DMS 273 (cell line): ENCODE data around the gene TMEM114.

Source experiments
- DNase-seq: peaks from one replicate; lab custom pipeline; 2025; ENCODE audit not compliant: unreplicated experiment; lab: John Stamatoyannopoulos, UW

Gene TMEM114

DNA sequence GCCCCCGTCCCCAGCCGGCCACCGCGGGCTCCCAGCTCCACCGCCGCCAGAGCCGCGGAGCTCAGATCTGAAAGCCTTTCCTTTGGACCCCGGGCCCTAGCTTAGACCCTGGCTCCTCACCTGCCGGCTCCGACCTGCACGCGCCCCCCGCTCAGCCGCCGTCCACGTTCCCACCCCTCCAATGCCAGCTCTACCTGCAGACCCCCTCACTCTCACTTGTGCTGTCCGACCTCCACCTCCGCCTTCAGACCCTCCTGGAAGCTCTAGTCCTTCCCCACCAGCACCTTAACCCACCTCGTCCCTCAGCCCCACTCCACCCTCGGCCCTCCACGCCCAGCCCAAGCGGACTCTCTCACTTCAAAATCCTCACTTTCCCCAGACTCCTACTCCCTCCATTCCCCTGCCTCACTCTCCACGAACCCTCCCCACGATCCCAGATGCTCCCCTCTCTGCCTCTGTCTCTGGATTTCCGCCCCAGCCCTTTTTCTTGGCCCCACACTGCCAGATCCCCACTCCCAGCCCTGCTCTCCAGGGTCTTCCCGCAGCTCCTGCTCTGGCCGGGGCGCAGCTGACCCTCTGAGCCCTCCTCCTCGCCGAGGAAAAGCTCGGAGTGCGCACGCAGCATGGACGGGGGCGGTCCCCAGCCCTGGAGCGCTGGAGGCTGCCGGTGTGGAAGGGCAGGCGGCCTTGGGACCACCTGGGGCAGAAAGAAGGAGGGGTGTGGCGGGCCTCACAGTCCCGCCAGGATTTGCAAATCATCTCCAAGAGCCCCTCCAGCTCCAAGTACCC, at the start of gene TMEM114:
TSS of gene TMEM114 (minus strand) at position 612 of the 789 bp plus-strand sequence. CDS start 673 bp downstream, outside the sequence.
- no peak for DNase-seq

DNA sequence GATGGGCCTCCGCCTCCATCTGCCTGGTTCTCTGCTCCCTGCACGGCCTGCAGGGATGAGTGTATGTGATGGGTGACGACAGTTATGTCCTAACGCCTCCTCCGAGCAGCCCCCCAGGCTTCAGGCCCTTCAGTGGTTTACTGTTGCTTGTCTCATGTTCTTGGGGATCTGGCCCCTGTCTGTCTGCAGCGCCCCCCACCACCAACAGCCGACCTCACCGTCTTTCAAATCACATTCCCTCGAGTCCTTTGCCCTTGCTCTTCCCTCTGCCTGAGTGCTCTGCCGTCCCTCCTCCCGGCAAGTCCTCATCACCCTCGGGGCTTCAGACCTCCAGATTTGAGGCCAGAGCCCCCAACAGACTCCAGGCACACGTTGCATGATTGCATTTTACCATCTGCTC, 49.4 kb upstream of the TMEM114 start:
- DNase-seq, result no peak

DNA sequence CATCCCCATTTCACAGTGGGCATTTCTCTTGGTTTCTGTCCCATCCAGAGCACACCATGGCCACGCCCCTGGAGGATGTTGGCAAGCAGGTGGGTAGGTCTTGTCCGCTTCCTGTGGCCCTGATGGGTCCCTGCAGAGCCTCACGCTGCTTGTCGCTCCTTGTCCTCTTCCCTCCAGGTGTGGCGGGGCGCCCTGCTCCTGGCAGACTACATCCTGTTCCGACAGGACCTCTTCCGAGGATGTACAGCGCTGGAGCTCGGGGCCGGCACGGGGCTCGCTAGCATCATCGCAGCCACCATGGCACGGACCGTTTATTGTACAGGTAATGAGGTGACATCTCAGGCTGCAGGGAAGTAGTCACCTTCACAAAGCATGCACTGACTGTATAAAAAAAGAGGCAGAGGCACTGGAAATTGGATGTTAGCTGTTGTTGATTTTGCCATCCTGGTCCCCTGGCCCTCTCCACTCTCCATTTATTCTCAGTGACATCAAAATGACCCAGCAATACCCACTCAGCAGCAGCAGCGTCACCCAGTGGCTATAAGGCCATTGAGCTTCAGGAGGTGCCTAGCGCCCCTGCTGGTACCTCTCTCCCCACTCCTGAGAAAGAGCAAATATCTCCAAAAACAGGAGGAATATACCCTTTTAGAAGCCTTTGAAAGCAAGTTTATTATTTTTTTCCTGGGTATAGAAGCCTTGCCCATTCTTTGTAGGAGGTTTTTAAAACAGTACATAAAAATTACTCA, 44.9 kb upstream of the TMEM114 start:
- DNase-seq, result peak; percentile 10

DNA sequence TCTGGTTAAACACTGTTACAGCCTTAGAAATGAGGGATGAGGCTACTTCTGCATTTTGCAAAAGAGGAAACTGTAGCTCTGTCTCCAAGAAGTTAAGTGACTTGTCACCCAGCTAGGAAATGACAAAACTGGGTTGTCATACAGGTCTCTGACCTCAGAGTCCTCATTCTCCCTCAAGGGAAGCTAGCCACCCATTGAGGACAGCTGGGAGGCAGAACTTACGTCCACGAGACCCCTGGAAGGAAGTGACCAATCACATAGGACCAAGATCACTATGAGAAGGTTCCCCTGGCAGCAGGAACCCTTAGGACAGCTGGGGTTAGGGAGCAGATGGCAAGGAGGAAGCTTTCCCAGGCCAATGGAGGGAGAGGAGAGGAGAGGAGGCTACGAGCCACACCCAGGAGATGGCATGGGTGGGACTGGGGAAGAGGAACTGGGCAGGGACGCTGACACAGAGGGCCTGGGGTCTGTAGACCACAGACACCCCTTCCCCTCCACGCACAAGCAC, 42.4 kb upstream of the TMEM114 start:
- no peak for DNase-seq

DNA sequence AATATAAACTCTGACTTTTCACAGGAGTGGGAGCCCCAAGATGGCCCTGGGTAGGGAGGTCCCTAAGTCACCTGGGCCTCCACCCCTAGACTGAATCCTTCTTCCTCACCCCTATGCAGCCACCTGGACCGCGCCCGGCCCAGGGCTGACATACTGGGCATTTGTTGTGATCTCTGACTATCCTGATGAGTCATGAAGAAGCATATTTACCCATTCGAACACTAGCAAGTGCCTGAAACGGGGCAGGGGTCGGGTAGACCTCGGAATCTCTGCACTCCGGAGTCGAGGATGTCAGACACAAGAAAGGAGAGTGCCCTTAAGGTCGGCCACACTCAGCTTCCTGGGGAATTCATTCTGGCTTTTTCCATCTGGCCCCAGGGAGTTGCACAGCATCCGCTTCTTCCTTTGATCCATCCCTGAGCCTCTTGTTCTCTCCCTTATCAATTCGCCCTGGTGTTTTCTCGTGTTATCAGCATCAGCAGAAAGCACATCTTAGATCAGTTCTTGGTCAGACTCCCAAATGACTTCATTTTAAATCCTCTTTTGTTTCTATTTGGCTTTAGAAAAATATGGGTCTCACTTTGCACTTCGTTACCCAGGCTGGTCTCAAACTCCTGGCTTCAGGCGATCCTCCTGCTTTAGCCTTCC, 41.6 kb upstream of the TMEM114 start:
- DNase-seq, result no peak

DNA sequence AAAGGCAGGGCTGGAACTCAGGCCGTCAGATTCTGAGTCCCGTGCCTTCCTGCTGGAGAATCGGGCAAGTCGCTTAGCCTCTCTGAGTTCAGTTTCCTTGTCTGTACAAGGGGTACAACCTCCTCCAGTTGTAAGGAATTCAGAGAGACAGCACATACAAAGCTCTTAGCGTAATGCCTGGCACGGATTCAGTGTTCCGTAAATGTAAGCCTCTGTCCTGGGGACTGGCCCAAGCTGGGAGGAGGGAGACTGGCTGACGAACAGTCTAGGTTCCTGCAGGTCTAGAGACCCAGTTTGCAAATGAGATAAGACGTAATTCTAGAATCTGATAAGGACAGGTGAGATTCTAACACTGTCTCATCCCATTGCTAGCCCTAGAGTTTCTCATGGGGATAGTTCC, 41.1 kb upstream of the TMEM114 start:
- no peak for DNase-seq

DNA sequence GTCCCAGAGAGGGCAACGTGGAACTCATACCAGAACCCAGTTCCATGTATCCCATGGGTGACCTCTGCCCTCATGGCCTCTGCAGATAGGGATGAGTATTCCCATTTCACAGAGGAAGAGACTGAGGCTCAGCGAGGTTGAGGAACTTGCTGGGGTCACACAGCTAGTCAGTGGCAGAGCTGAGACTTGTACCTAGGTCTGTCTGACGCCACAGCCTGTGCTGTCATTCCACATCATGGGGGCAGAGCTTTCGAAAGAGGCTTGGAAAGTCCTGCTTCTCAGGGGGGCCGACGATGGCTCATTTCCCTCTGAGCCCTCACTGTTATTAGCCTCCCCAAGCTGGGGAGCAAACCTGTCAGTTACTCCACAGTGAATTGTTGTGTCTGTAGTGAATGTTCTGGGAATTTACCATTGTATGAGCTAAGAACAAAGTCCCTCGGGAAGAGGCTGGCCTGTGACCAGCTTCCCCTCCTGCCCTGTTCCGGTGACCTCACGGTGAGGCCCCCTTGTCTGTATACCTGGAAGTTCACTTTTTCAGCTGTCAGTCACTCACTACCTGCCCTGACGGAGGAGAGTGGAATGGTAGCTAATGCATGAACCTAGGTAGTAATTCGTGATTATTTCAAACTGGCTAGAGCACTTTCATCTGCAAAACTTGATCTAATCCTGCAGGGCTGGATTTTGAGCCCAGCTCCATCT, 40.1 kb upstream of the TMEM114 start:
- DNase-seq, result no peak

DNA sequence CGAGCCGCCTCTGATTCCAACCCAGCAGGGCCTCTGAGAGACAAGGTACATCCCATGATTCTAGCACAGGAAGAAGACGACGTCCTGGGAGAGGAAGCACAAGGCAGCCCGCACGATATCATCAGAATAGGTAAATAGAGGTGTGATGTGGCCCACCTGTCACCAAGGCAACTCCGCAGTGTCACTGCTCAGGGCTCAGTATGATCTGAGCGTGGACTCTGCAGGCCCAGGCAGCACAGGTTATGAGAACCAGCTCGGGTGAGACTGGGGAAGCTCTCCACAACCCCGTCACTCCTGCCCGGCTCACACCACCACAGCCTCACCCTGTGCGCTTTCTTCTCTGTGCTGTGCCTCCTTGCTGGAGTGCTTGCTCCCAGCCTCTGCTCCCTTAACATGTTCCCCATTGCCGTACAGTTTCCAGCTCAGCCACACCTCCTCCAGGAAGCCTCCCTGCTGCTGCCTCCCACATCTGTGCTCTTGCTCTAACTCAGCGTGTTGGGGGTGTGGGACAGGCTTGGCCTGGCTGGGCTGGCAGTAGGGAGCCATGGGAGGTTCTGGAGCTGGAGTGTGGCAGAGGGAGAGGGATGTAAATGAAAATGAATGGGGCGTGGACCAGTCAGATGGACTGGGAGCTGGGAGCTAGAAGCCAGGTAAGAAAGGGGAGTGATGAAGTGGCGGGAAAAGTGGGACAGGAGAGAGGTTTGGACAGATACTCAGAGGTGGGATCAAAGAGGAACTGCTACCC, 38.8 kb upstream of the TMEM114 start:
- DNase-seq, result no peak

DNA sequence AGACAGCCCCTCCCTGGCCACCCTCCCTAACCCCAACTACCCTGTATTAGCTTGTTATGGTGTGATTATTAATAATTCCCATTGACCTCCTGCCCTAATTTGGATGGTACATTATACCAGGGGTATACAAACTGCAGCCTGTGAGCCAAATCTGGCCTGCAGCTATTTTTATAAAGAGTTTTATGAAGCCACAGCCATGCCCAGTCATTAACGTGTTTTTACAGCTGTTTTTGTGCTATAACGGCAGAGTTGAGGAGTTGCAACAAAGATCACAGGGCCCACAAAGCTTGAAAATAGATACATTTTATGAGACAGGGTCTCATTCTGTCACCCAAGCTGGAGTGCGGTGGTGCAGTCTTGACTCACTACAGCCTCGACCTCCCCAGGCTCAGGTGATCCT, 37.1 kb upstream of the TMEM114 start:
- DNase-seq, result no peak

DNA sequence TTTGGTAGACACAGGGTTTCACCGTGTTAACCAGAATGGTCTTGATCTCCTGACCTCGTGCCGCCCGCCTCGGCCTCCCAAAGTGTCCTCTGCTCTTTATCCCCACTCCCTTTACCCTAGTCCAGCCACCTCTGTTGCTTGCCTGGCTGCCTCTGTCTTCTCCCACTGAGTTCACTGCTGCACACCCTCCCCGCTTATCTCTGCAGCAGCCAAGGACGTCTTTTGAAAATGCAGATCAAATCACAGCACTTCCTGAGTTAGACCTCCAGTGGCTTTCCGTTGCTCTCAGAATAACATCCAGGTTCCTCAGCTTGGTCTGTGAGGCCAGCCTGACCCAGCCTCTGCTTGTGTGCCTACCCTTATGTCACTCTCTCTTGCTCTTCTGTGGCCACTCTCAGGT, 36.6 kb upstream of the TMEM114 start:
- no peak for DNase-seq

DNA sequence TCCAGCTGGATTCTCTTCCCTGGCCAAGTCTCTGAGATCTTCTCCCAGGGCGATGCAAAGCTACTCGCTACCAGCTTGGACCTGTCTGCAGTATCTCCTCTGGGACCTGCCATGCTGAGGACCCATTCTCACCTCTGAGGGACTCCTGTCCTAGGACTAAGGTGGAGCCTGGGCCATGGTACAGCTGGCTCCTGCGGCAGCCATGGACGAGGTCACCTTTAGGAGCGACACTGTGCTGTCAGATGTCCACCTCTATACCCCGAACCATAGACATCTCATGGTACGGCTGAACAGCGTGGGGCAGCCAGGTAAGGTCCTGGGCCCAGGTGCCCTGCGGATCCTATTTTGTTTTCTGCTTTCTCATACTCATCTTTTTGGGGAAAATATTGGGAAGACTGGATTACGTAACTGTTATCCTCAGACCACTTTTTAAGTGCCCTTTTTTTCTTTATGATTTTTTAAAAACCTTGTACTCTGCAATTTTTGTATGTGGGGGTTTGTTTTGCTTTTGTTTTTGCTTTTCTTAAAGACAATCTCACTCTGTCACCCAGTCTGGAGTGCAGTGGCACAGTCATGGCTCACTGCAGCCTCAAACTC, 35.3 kb upstream of the TMEM114 start:
- no peak for DNase-seq

DNA sequence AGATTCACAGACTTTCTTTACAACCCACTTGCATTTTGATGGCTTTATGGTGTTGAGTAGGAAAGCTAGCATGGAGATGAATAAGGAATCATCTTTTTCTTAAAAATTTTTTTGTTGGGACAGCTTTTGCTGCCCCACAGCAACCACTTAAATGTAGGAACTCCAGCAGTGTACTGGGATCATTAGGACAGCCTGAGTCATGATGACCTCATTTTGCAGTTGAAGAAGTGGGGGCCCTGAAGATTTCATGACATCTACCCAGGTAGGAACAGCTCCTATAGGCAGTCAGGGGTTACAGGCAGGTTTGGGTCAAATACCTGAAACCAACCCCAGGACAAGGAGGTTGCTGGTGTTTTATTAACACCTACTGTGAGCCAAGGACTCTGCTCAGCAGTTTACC, 33.3 kb upstream of the TMEM114 start:
- no peak for DNase-seq

DNA sequence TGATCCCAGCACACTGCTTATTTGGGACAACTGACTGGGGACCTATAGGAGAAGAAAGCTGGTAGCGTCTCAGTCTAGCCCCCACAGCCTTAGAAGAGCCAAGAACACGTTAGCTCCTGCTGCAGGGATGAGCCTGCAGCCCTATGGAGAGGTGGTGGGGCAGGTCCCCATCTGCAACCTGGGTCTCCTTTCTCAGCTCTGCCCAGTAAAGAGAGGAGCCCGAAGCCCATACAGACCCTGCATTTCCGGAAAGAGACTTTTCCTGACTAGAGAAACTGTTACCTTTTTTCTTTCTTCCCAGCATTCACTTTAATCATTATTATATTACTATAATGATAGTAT, 32.0 kb upstream of the TMEM114 start:
- peak; percentile 34 for DNase-seq

DNA sequence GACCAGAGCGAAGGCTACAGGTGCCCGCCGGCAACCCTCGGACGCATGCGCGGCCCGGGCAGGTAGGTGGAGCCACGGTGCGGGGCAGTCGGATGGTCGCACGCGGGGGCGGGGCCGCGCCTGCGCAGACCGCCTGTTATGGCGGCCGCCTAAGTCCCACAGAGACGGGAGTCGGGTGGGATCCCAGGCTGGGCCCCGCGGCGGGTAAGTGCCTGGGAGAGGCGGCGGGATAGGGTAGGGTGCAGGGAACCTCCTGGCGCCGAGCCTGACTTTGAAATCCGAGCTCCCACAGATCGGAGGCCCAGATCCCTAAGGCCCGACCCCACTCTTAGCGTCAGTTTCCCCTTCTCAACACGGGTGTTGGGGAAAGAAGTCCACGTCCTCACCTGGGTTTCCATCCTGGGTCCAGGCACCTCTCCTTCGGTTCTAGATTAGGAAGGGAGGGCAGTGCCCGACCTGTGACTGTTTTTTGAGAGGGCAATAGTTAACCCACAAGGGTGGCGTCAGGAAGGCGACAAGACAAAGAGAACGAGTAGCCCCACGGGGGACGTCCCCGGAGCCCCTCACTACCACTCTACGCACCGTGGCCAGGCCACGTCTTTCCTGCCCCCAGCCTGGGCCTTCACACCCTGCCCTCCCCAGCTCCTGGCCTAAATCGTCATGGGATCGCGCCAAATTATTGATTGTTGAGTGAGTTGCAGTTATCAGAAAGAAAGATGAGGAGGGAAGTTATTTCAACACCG, 31.4 kb upstream of the TMEM114 start, which contains the start of gene METTL22:
TSS of gene METTL22 (plus strand) at position 127 of the 743 bp plus-strand sequence. CDS start 3,968 bp downstream, outside the sequence.
- peak; percentile 94 for DNase-seq

DNA sequence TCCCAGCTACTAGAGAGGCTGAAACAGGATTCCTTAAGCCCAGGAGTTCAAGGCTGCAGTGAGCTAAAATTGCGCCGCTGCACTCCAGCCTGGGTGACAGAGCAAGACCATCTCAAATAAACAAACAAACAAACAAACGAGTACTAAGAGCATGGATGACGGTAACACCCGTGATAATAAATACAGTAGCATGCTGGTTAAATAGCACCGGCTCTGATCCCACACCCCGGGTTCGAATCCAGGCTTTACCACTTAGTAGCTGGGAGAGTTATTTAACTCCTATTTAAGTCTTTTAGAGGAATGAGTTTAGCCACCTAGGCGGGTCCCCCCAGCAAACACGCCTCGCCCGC, 30.9 kb upstream of the TMEM114 start:
- DNase-seq, result no peak

DNA sequence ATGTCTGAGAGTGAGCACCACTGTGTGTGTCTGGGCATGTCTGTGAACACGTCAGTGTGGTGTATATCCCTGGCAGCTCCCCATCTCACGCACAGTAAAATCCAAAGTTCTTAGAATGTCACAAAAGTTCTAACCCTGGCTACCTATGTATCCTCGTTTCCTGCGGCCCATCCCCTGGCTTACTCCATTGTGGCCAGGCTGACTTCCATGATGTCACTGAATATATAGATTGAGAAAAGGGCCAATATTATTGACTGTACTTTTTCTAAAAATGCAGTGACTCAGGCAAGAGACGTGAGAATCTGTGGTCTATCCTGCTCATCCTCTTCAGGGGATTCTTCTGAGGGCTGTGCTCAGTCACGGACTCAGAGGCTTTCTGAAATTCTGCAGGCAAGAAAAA, 30.2 kb upstream of the TMEM114 start:
- DNase-seq, result no peak

DNA sequence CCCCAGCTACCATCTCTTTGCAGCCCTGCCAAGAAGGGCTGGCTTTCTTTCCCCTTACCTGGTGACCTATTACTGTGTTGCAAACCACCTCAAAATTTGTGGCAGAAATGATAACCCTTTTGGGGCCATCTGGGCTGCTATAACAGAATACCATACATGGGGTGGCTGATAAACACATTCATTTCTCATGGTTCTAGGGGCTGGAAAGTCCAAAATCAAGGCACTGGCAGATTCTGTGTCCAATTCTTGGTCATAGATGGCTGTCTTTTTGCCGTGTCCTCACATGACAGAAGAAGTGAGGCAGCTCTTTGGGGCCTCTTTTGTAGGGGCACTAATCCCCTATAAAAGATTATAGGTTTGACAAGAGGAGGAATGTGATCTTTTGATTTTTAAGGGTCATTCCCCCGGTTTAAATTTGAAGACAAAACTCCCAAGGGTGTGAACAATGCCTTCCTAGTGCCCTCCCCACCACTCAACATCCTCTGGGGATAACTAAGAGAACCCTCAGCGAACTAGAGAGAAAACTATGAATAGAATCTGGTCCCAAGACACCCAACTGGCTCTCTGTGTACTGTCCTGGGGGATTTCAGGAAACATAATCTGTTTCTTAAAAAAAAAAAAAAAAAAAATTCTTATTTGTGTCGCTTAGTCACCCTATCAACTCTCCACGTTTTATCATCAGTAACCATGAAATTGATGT, 29.5 kb upstream of the TMEM114 start:
- no peak for DNase-seq

DNA sequence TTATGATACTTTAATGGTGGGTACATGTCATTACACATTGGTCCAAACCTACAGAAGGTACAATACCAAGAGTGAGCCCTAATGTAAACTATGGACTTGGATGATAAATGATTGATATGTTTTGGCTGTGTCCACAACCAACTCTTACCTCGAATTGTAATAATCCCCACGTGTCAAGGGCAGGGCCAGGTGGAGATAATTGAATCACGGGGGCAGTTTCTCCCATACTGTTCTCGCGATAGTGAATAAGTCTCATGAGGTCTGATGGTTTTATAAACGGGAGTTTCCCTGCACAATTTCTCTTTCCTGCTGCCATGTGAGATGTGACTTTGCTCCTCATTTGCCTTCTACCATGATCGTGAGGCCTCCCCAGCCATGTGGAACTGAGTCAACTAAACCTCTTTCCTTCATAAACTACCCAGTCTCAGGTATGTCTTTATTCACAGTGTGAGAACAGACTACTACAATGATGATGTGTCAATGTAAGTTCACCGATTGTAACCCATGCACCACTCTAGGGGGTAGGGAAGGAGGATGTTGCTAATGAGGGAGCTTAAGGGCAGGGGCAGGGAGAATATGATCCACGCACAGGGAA, 24.2 kb upstream of the TMEM114 start:
- no peak for DNase-seq
